Hepatocyte (in vitro differentiated cells): Measurements from ENCODE around the gene FOXN3. TPM values are rescaled to one million over a fixed set of nuclear protein-coding genes. Genes with fewer than 3 reads are reported as not detected.

ENCODE experiments used
- DNase-seq: peaks from one replicate; pipeline ENCODE4 v3.0.0-alpha.2; 2016; ENCODE audit warnings: low spot score
- H2AFZ ChIP-seq: fragments of 200-600 bp; sonication (generic); 2 replicates; pipeline ENCODE4 v1.6.0; 2016; ENCODE audit warnings: antibody characterized with exemption, mild to moderate bottlenecking
- H3K27ac ChIP-seq: fragments of 200-600 bp; sonication (generic); 2 replicates; pipeline ENCODE4 v1.5.1; 2016; ENCODE audit warnings: mild to moderate bottlenecking
- H3K27me3 ChIP-seq: fragments of 200-600 bp; sonication (generic); 2 replicates; pipeline ENCODE4 v1.6.1; 2016
- H3K36me3 ChIP-seq: fragments of 200-600 bp; sonication (generic); replicated peaks from 2 replicates; pipeline ENCODE4 v1.5.1; 2016; ENCODE audit warnings: low read depth; ENCODE audit not compliant: insufficient read depth
- H3K4me1 ChIP-seq: fragments of 200-600 bp; sonication (generic); 2 replicates; pipeline ENCODE4 v1.5.1; 2016; ENCODE audit warnings: mild to moderate bottlenecking, moderate library complexity; ENCODE audit not compliant: insufficient read depth
- H3K4me2 ChIP-seq: fragments of 200-600 bp; sonication (generic); 2 replicates; pipeline ENCODE4 v1.6.0; 2016
- H3K4me3 ChIP-seq: fragments of 200-600 bp; sonication (generic); 2 replicates; pipeline ENCODE4 v1.5.1; 2016; ENCODE audit warnings: mild to moderate bottlenecking
- H3K79me2 ChIP-seq: fragments of 200-600 bp; sonication (generic); 2 replicates; pipeline ENCODE4 v1.6.0; 2017; ENCODE audit warnings: mild to moderate bottlenecking
- H3K9me2 ChIP-seq: fragments of 200-600 bp; sonication (generic); replicated peaks from 2 replicates; pipeline ENCODE4 v1.6.0; 2017; ENCODE audit warnings: mild to moderate bottlenecking; ENCODE audit not compliant: insufficient read depth
- H3K9me3 ChIP-seq: fragments of 200-600 bp; sonication (generic); 2 replicates; pipeline ENCODE4 v1.5.1; 2016; ENCODE audit warnings: low read depth, mild to moderate bottlenecking
- H4K20me1 ChIP-seq: fragments of 200-600 bp; sonication (generic); 2 replicates; pipeline ENCODE4 v1.6.0; 2016; ENCODE audit warnings: mild to moderate bottlenecking; ENCODE audit not compliant: insufficient read depth, poor library complexity, severe bottlenecking
- CTCF ChIP-seq: fragments of 200-600 bp; sonication (generic); IDR thresholded peaks from 2 replicates; pipeline ENCODE4 v1.5.1; 2016; ENCODE audit warnings: antibody characterized with exemption, mild to moderate bottlenecking; ENCODE audit not compliant: poor library complexity
- EZH2 ChIP-seq: fragments of 200-600 bp; sonication (generic); IDR thresholded peaks from 2 replicates; pipeline ENCODE4 v1.6.1; 2016; ENCODE audit warnings: antibody characterized with exemption, mild to moderate bottlenecking, borderline replicate concordance
- EZH2phosphoT487 ChIP-seq: fragments of 200-600 bp; sonication (generic); IDR thresholded peaks from one replicate; pipeline ENCODE4 v1.6.1; 2018; ENCODE audit warnings: antibody characterized with exemption, mild to moderate bottlenecking, low read depth, moderate library complexity; ENCODE audit not compliant: unreplicated experiment, severe bottlenecking
- WGBS: methylation state at CpG from one replicate; pipeline ENCODE4 v1.1.6; 2016; ENCODE audit warnings: low lambda C conversion rate; ENCODE audit errors: missing lambda C conversion rate; 5-methylcytosine and 5-hydroxymethylcytosine counted together
- polyA plus RNA-seq: library from polyadenylated mRNA; unstranded; fragments of >200 nt; fragmentation: Nextera tagmentation; extraction: Ambion mirVana; gene quantifications from 2 replicates; pipeline ENCODE4 v1.2.1, GENCODE V29; 2016
- total RNA-seq: library from RNA; depleted of rRNA; stranded (reverse); fragments of >200 nt; gene quantifications from 2 replicates; pipeline ENCODE4 v1.2.3, GENCODE V29; 2014

Gene FOXN3
- total and polyA plus RNA-seq, 2 experiments from 2014 or later: 42.2 to 47.6 TPM

- Histone ChIP-seq H3K9me3 (peaks cover 6% of the 10 kb centered on the region), H2AFZ (no peak overlapping the region), H4K20me1 (no peaks in the 10 kb centered on the region), H3K27ac (no peak overlapping the region), H3K27me3 (no peaks in the 10 kb centered on the region), H3K4me1 (no peaks in the 10 kb centered on the region), H3K9me2 (no peaks in the 10 kb centered on the region), H3K4me3 (no peak overlapping the region), H3K36me3 (no peaks in the 10 kb centered on the region), H3K79me2 (peaks cover 4% of the 10 kb centered on the region), H3K4me2 (no peak overlapping the region)
- no peak for TF ChIP-seq CTCF
- no peak for TF ChIP-seq EZH2phosphoT487
- TF ChIP-seq EZH2: no peak
- DNase-seq: no peak
- 78% methylated on average over 2 of the region's 2 CpGs for WGBS
These were observed 245.9 kb downstream of the FOXN3 start for GRCh38 chr14:89171168-89171567.

DNA sequence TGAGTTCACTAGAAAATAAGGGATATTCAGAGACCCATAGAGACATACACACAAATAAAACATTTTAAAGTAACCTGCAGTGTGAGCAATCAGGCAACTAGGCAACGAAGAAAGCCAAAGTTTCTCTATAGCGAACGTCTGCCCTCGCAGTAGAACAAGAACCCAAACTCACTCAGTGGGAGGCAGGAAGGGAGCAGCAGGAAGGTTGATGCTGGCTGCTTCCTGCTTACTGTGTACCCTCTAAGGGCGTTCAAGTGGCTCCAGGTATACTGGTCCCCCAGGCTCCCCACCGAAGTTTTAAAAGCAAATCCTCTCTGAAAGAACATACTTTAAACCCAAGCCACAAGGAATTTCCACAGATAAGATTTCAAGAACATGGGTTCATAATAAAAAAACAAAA lies 249.3 kb downstream of the FOXN3 start:
- no peak for DNase-seq
- H3K27me3 ChIP-seq: no peaks in the 10 kb centered on the region
- no peak overlapping the region for H3K27ac ChIP-seq
- peaks cover 6% of the 10 kb centered on the region for H3K9me3 ChIP-seq
- H3K4me1 ChIP-seq: no peaks in the 10 kb centered on the region
- H3K36me3 ChIP-seq: no peaks in the 10 kb centered on the region
- no peaks in the 10 kb centered on the region for H4K20me1 ChIP-seq
- WGBS: 95% methylated on average over 6 of the region's 6 CpGs
- peaks cover 4% of the 10 kb centered on the region for H3K79me2 ChIP-seq
- H3K4me3 ChIP-seq: no peak overlapping the region
- H3K4me2 ChIP-seq: no peak overlapping the region
- TF ChIP-seq EZH2 (no peak), EZH2phosphoT487 (no peak), CTCF (no peak)
- H3K9me2 ChIP-seq: no peaks in the 10 kb centered on the region
- no peak overlapping the region for H2AFZ ChIP-seq

- 95% methylated on average over 4 of the region's 4 CpGs for WGBS
- H3K4me1 ChIP-seq: no peaks in the 10 kb centered on the region
- no peaks in the 10 kb centered on the region for H3K27me3 ChIP-seq
- DNase-seq: no peak
- no peaks in the 10 kb centered on the region for H3K9me2 ChIP-seq
- peaks cover 4% of the 10 kb centered on the region for H3K79me2 ChIP-seq
- no peak overlapping the region for H3K4me3 ChIP-seq
- TF ChIP-seq EZH2phosphoT487: no peak
- TF ChIP-seq CTCF: no peak
- TF ChIP-seq EZH2: no peak
- H3K4me2 ChIP-seq: no peak overlapping the region
- no peak overlapping the region for H3K27ac ChIP-seq
- H3K9me3 ChIP-seq: peaks cover under 1% of the 10 kb centered on the region
- peaks cover 7% of the 10 kb centered on the region for H3K36me3 ChIP-seq
- H2AFZ ChIP-seq: no peak overlapping the region
- H4K20me1 ChIP-seq: no peaks in the 10 kb centered on the region
These were observed 250.4 kb downstream of the FOXN3 start for GRCh38 chr14:89166633-89167032.
